Measurements from ENCODE around the gene UTP14C. TPM values are rescaled to one million over a fixed set of nuclear protein-coding genes. Genes with fewer than 3 reads are reported as not detected.

The UTP14C gene
- total RNA-seq, 1 experiment from 2014 or later, result 19.8 TPM

GRCh38 chr13:52016296-52016695 is 8.2 kb upstream of the UTP14C start:
- Histone ChIP-seq H3K9me3 (ENCODE audit: control insufficient read depth, low read depth, low read length) (no peaks in the 10 kb centered on the region), H2BK120ac (ENCODE audit: low read depth, low read length, poor library complexity, severe bottlenecking) (no peak overlapping the region), H2BK15ac (ENCODE audit: low read depth, low read length) (no peak overlapping the region), H2BK5ac (ENCODE audit: insufficient read length, low read length) (no peak overlapping the region), H3K27ac (ENCODE audit: insufficient read length, low read depth, low read length) (no peak overlapping the region), H3K79me2 (ENCODE audit: insufficient read depth, low read length) (peaks cover 12% of the 10 kb centered on the region; the same call in 1 of the 2 replicates), H4K5ac (ENCODE audit: insufficient read length, low read depth, low read length) (no peak overlapping the region), H3K56ac (ENCODE audit: insufficient read length, low read depth, low read length) (no peak overlapping the region), H3K9ac (ENCODE audit: extremely low read depth, insufficient read length, low read length) (no peak overlapping the region), H3K23ac (ENCODE audit: insufficient read length, low read depth, low read length) (no peak overlapping the region), H3K4me2 (ENCODE audit: insufficient read depth, insufficient read length, low read length) (no peak overlapping the region), H4K20me1 (ENCODE audit: control insufficient read depth, insufficient read depth, insufficient read length) (no peaks in the 10 kb centered on the region), H2BK12ac (ENCODE audit: insufficient read length, low read depth, low read length) (no peak overlapping the region), H4K8ac (replicated peaks; ENCODE audit: insufficient read length, low read depth, low read length) (no peak overlapping the region), H3T11ph (ENCODE audit: low read length) (no peak overlapping the region), H2AFZ (ENCODE audit: low read length) (no peak overlapping the region), H3K18ac (ENCODE audit: insufficient read length, low read depth, low read length) (no peak overlapping the region), H3K4ac (ENCODE audit: low read depth, low read length) (no peak overlapping the region), H2BK20ac (ENCODE audit: low read depth, low read length, poor library complexity, severe bottlenecking) (no peak overlapping the region), H3K27me3 (ENCODE audit: insufficient read depth, low read length) (no peaks in the 10 kb centered on the region), H3K14ac (ENCODE audit: insufficient read depth, low read length) (no peak overlapping the region), H3K4me1 (ENCODE audit: insufficient read depth, low read length) (no peaks in the 10 kb centered on the region), H3K23me2 (ENCODE audit: insufficient read length, low read depth, low read length, poor library complexity, severe bottlenecking) (peaks cover 2% of the 10 kb centered on the region), H4K91ac (ENCODE audit: insufficient read length, low read depth, low read length) (no peak overlapping the region), H3K79me1 (ENCODE audit: insufficient read depth, low read depth, low read length, poor library complexity, severe bottlenecking) (peaks cover 2% of the 10 kb centered on the region), H2AK5ac (ENCODE audit: insufficient read length, low read length) (no peak overlapping the region)
- peaks cover 40 to 58% (median 54%) of the 10 kb centered on the region in 3 experiments for H3K36me3 Mint-ChIP-seq (ENCODE audit: insufficient read depth in 1 of 3, low read depth in 3 of 3)
- WGBS (ENCODE audit: extremely low coverage, insufficient read length, low lambda C conversion rate), result no CpG with 5 or more reads among the region's 3 CpGs
- DNase-seq, result no peak
- TF ChIP-seq CTCF (conservative IDR thresholded peaks at IDR 0.05), result no peak
- H3K4me3 Mint-ChIP-seq, result no peak overlapping the region
- H3K4me1 Mint-ChIP-seq, result peaks cover 0 to 4% of the 10 kb centered on the region in 2 experiments; a peak in 1 of 4 replicates
- H3K27me3 Mint-ChIP-seq (ENCODE audit: low read depth), result peaks cover under 1% of the 10 kb centered on the region
- H3K9me3 Mint-ChIP-seq, result peaks cover 6 to 8% of the 10 kb centered on the region in 2 experiments
- no peak overlapping the region for H3K27ac Mint-ChIP-seq
